ENCODE measurements around the gene GMPPA. TPM values are rescaled to one million over a fixed set of nuclear protein-coding genes. Genes with fewer than 3 reads are reported as not detected.
A peak's percentile ranks its signal among the peaks of the same experiment; 100 is the strongest.

GMPPA gene
- polyA plus RNA-seq, 2 of the 4 experiments (the other 2 are of a cell fraction): 36.2 to 46.2 TPM

DNA sequence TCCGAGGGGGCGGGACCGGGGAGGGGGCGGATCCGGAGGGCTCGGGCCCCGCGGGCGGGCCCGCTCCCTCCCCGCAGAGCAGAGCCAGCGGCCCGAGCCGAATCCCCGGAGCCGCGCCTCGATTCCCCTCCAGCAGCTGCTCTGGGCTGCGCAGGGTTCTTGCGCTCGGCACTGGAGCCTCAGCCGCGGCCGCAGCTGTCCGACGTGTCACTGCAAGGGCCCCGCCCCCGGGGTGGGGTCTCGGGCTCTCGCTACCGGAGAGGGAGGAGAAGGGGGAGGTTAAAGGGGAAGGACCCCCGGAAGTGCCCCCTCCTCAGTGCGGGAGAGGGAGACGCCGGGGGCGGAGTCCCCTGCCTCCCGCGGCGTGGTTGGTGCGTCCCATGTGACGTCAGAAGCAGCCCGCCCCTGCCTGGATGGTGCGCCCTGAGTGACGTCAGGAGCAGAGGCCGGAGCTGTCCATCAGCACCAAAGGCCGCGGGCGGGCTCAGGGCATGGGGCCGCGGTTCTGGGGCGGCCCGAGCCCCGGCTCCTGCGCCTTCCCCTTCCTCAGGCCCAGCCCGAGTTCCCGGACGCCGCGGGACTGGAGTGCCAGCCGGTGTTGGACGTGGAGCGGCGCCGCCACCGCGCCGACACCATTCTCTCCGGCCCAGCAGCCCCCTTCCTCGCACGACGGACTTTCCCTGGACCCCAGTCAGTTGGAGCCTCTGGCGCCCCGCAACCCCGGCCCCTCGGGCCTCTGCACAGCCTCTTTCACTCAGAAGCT, 45.1 kb downstream of the GMPPA start, which contains the start of the genes CHPF and TMEM198 (continued):
- TF ChIP-seq EHMT2 (IDR thresholded peaks at IDR 0.05; ENCODE audit: low read depth) (peak; percentile 78), MAZ (IDR thresholded peaks at IDR 0.05; ENCODE audit: borderline replicate concordance, low read depth, low read length) (peak; percentile 94; the same call in 1 of the 2 replicates), RNF2 (IDR thresholded peaks at IDR 0.05; ENCODE audit: borderline replicate concordance, low read depth) (no peak)

DNA sequence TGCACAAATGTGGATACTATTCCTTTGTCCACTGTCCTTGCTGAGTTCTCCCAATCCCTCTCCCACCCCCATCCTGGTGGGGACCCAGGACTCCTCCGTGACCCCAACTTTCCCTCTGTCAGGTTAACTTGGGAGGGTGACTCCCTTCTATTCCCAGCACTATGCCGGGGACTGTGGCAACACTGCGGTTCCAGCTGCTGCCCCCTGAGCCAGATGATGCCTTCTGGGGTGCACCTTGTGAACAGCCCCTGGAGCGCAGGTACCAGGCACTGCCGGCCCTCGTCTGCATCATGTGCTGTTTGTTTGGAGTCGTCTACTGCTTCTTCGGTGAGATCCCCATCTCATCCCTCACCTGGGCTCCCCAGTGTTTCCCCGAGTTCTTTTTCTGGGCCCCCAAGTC, 45.9 kb downstream of the GMPPA start:
- H3K4me2 ChIP-seq: peak overlapping the region; percentile 89
- peaks cover 12% of the 10 kb centered on the region for H3K4me1 ChIP-seq
- FAIRE-seq (no peak), ATAC-seq (no peak), DNase-seq (ENCODE audit: low read depth in 1 of 2, low spot score in 1 of 2) (no peak)
- TF ChIP-seq RFX5 (IDR thresholded peaks at IDR 0.05) (no peak), BHLHE40 (IDR thresholded peaks at IDR 0.05; ENCODE audit: low read depth, low read length) (no peak), TFCP2L1 (CRISPR knock-in tag; IDR thresholded peaks at IDR 0.05) (no peak), ZNF302 (CRISPR knock-in tag; IDR thresholded peaks at IDR 0.05) (no peak), JUNB (IDR thresholded peaks at IDR 0.05) (no peak), GATA3 (IDR thresholded peaks at IDR 0.05; ENCODE audit: borderline replicate concordance) (no peak), NFE2L2 (conservative IDR thresholded peaks at IDR 0.05; ENCODE audit: low read length) (no peak), ZSCAN20 (CRISPR knock-in tag; IDR thresholded peaks at IDR 0.05) (no peak), CEBPB (IDR thresholded peaks at IDR 0.05) (no peak)
- TF ChIP-seq, protein P1, sequence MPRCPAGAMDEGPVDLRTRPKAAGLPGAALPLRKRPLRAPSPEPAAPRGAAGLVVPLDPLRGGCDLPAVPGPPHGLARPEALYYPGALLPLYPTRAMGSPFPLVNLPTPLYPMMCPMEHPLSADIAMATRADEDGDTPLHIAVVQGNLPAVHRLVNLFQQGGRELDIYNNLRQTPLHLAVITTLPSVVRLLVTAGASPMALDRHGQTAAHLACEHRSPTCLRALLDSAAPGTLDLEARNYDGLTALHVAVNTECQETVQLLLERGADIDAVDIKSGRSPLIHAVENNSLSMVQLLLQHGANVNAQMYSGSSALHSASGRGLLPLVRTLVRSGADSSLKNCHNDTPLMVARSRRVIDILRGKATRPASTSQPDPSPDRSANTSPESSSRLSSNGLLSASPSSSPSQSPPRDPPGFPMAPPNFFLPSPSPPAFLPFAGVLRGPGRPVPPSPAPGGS (IDR thresholded peaks at IDR 0.05): no peak
- ChIA-PET CTCF (interaction anchor here (1.5 to 79.1 kb wide), 5 partner anchors 15 to 98 kb away, joined by 5 to 3291 read pairs (median 77); partner anchors contain the start of genes ASIC4, GMPPA and SPEG), POLR2A (interaction anchor here (1.3 kb wide), 1 partner anchor 8 kb away, joined by 3 read pairs; no protein-coding TSS in a partner anchor)
- no peak overlapping the region; the same call in 2 of the 3 replicates for H3K4me3 ChIP-seq
- WGBS (ENCODE audit: missing lambda C conversion rate): 33% methylated on average over 9 of the region's 9 CpGs
- no peaks in the 10 kb centered on the region for H3K9me3 ChIP-seq
- H3K27ac ChIP-seq: no peak overlapping the region

DNA sequence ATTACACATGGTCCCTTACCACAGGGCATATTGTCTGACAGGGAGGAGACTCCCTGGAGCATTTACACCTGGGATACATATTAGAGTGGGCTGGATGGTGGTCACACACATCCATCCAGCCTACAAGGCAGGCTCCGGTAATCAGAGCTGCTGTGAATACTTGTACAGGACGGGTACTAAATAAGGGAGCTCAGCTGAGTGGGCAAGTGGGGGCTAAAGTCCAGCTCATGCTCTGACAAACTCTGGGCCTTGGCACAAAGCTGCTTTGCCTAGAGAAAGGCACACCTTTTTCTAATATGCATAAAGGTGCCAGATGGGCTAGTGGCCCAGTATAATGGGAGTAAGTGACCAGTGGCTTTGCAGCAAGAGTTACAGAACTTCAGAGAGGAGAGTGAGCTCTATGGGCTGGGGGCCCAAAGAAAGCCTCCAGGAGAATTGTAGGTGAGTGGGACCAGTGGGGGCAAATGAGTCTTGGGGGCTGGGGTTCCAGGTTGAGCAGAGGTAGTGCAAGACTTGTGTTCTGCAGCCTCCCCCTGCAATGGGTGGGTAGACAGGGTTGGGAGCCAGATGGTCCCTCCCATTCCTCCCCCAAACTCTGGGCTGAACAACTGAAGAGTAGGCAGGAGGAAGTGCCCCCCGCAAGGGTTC, 46.7 kb downstream of the GMPPA start:
- WGBS (ENCODE audit: missing lambda C conversion rate): 43% methylated on average over 3 of the region's 3 CpGs
- ATAC-seq: no peak
- FAIRE-seq: no peak
- no peak overlapping the region for H3K4me3 ChIP-seq
- CTCF ChIA-PET: interaction anchor here (0.6 to 79.1 kb wide), 4 partner anchors 16 to 154 kb away, joined by 3 to 3291 read pairs (median 120); partner anchors contain the start of genes ASIC4, GMPPA and SPEG
- TF ChIP-seq CBX2 (IDR thresholded peaks at IDR 0.05; ENCODE audit: borderline replicate concordance, low read depth) (no peak), SREBF2 (IDR thresholded peaks at IDR 0.05) (no peak), NFE2L2 (conservative IDR thresholded peaks at IDR 0.05; ENCODE audit: low read length) (no peak), ZSCAN20 (CRISPR knock-in tag; IDR thresholded peaks at IDR 0.05) (no peak), RCOR1 (IDR thresholded peaks at IDR 0.05; ENCODE audit: low read depth, low read length) (no peak), KDM1A (IDR thresholded peaks at IDR 0.05; ENCODE audit: low read depth) (no peak), HDAC2 (IDR thresholded peaks at IDR 0.05) (no peak), MYC (IDR thresholded peaks at IDR 0.05; ENCODE audit: borderline replicate concordance, low read length) (no peak), CBX8 (IDR thresholded peaks at IDR 0.05) (no peak), EP300 (IDR thresholded peaks at IDR 0.05) (no peak), KDM5A (IDR thresholded peaks at IDR 0.05) (no peak), RARB (CRISPR knock-in tag; IDR thresholded peaks at IDR 0.05) (no peak), CEBPB (IDR thresholded peaks at IDR 0.05) (no peak), MAFK (IDR thresholded peaks at IDR 0.05; ENCODE audit: partially characterized antibody) (no peak), BHLHE40 (IDR thresholded peaks at IDR 0.05; ENCODE audit: low read depth, low read length) (no peak), JUN (IDR thresholded peaks at IDR 0.05) (no peak), NPAS2 (CRISPR knock-in tag; IDR thresholded peaks at IDR 0.05; ENCODE audit: borderline replicate concordance) (no peak)
- TF ChIP-seq, protein P2, sequence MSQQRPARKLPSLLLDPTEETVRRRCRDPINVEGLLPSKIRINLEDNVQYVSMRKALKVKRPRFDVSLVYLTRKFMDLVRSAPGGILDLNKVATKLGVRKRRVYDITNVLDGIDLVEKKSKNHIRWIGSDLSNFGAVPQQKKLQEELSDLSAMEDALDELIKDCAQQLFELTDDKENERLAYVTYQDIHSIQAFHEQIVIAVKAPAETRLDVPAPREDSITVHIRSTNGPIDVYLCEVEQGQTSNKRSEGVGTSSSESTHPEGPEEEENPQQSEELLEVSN (IDR thresholded peaks at IDR 0.05; ENCODE audit: borderline replicate concordance, low read depth): no peak
- TF ChIP-seq, protein P3, sequence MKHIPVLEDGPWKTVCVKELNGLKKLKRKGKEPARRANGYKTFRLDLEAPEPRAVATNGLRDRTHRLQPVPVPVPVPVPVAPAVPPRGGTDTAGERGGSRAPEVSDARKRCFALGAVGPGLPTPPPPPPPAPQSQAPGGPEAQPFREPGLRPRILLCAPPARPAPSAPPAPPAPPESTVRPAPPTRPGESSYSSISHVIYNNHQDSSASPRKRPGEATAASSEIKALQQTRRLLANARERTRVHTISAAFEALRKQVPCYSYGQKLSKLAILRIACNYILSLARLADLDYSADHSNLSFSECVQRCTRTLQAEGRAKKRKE (CRISPR knock-in tag; IDR thresholded peaks at IDR 0.05; ENCODE audit: low read depth): no peak
- no peak overlapping the region for H3K4me2 ChIP-seq
- POLR2A ChIA-PET: no interaction called here
- no peak overlapping the region for H3K27ac ChIP-seq
- no peak for DNase-seq (ENCODE audit: low read depth in 1 of 2, low spot score in 1 of 2)
- peaks cover 12% of the 10 kb centered on the region for H3K4me1 ChIP-seq
- no peaks in the 10 kb centered on the region for H3K9me3 ChIP-seq

All from A549 (cell line).